ENCODE results near the gene GJA4.

- TF ChIP-seq EZH2 (IDR thresholded peaks at IDR 0.05; ENCODE audit: borderline replicate concordance, low read depth, low read length, poor library complexity, severe bottlenecking) (no peak), CTCF (conservative IDR thresholded peaks at IDR 0.05; ENCODE audit: low read depth, low read length) (no peak)
Observed at GRCh38 chr1:34753163-34753562, 39.6 kb upstream of the GJA4 start.

Measured in A673 (cell line).